ENCODE measurements around the gene NIP7. TPM values are rescaled to one million over a fixed set of nuclear protein-coding genes. Genes with fewer than 3 reads are reported as not detected.

The NIP7 gene
- total and polyA plus RNA-seq, 2 of the 8 experiments (the other 6 are each of a cell fraction or from before 2014, with no cell fraction given): 14.5 to 52.2 TPM

- POLR2A ChIA-PET (ENCODE audit: partially characterized antibody): interaction anchor here (0.9 to 24.8 kb wide), 2 partner anchors 21 to 128 kb away, joined by 4 to 497 read pairs; partner anchors contain the start of genes COG8, NIP7, PDF and TMED6
- no peak overlapping the region for H3K56ac ChIP-seq (replicated peaks; ENCODE audit: insufficient read length, low read depth, low read length)
- H4K91ac ChIP-seq (replicated peaks; ENCODE audit: insufficient read length, low read length): no peak overlapping the region
- H3K27ac ChIP-seq (ENCODE audit: low read depth, low read length): no peak overlapping the region
- no peak overlapping the region for H2BK15ac ChIP-seq (ENCODE audit: low read length)
- H3K79me1 ChIP-seq (ENCODE audit: low read depth, low read length): no peaks in the 10 kb centered on the region; the same call in 1 of the 2 replicates
- H3K4me1 ChIP-seq (replicated peaks in 1 of 4; ENCODE audit: control insufficient read depth in 3 of 4, insufficient read depth in 4 of 4, low read length in 3 of 4): peaks cover 0 to 4% (median 2%) of the 10 kb centered on the region in 4 experiments; a peak in 4 of 7 replicates
- no peaks in the 10 kb centered on the region for H3K27me3 ChIP-seq (replicated peaks in 1 of 4; ENCODE audit: control insufficient read depth in 3 of 4, extremely low read depth in 1 of 4, insufficient read depth in 3 of 4, low read length in 3 of 4)
- no peak overlapping the region for H3K4ac ChIP-seq (replicated peaks; ENCODE audit: insufficient read length, low read depth, low read length)
- no peak overlapping the region for H3K4me3 ChIP-seq (ENCODE audit: extremely low read depth in 1 of 4, insufficient read depth in 2 of 4, low read depth in 3 of 4, low read length in 4 of 4)
- H3K4me2 ChIP-seq (ENCODE audit: insufficient read depth in 1 of 2, low read depth in 2 of 2, low read length in 2 of 2): no peak overlapping the region
- no peaks in the 10 kb centered on the region for H3K9me3 ChIP-seq (ENCODE audit: insufficient read depth in 2 of 2, low read depth in 1 of 2, low read length in 1 of 2)
- H4K8ac ChIP-seq (ENCODE audit: extremely low read depth, insufficient read depth, low read length): no peak overlapping the region
- H3K9ac ChIP-seq (replicated peaks in 1 of 4; ENCODE audit: extremely low read depth in 1 of 4, low read depth in 3 of 4, low read length in 3 of 4): no peak overlapping the region
- CTCF ChIA-PET (ENCODE audit: partially characterized antibody): interaction anchor here (1.4 kb wide), 1 partner anchor 24 kb away, joined by 4 read pairs; no protein-coding TSS in a partner anchor
- H2AK5ac ChIP-seq (ENCODE audit: low read depth, low read length): no peak overlapping the region
- no peak overlapping the region for H2BK20ac ChIP-seq (ENCODE audit: low read length)
- no peak overlapping the region for H3K14ac ChIP-seq (ENCODE audit: insufficient read length)
- peaks cover 3% of the 10 kb centered on the region; the same call in 1 of the 2 replicates for H3K23me2 ChIP-seq (ENCODE audit: low read depth, low read length)
- no peak overlapping the region for H2BK120ac ChIP-seq (replicated peaks; ENCODE audit: low read depth, low read length)
- no peak overlapping the region for H2BK5ac ChIP-seq (ENCODE audit: low read depth, low read length)
- no peak overlapping the region for H4K5ac ChIP-seq (ENCODE audit: insufficient read length, low read depth, low read length)
- H3K23ac ChIP-seq (ENCODE audit: insufficient read length): no peak overlapping the region
- 89% methylated on average over 30 of the region's 30 CpGs; no CpG with 5 or more reads in 1 of the 2 experiments for WGBS, 2 experiments (ENCODE audit: extremely low coverage in 1 of 2, insufficient coverage in 1 of 2, insufficient read length in 1 of 2, insufficient replicate concordance in 2 of 2, low coverage in 1 of 2, low lambda C conversion rate in 2 of 2, missing lambda C conversion rate in 1 of 2)
- H2AFZ ChIP-seq (ENCODE audit: low read length): no peak overlapping the region
- no peak for DNase-seq (ENCODE audit: low read depth in 1 of 2, low spot score in 2 of 2)
- H2BK12ac ChIP-seq (ENCODE audit: low read depth, low read length): no peak overlapping the region
- peaks cover 0 to 15% of the 10 kb centered on the region in 2 experiments; a peak in 1 of 4 replicates for H3K79me2 ChIP-seq (ENCODE audit: control insufficient read depth in 1 of 2, insufficient read depth in 2 of 2, low read length in 2 of 2)
- H3K36me3 ChIP-seq (ENCODE audit: control insufficient read depth in 2 of 4, insufficient read depth in 4 of 4, low read length in 3 of 4): peaks cover 16 to 32% (median 29%) of the 10 kb centered on the region in 4 experiments
- no peak overlapping the region for H3K18ac ChIP-seq (ENCODE audit: extremely low read depth, low read length)
- FAIRE-seq: no peak
- peaks cover 6 to 18% of the 10 kb centered on the region in 2 experiments for H4K20me1 ChIP-seq (replicated peaks in 1 of 2; ENCODE audit: control insufficient read depth in 1 of 2, insufficient read depth in 2 of 2, low read length in 2 of 2)
- TF ChIP-seq CREB1 (IDR thresholded peaks at IDR 0.05) (no peak), SRF (IDR thresholded peaks at IDR 0.05; ENCODE audit: low read depth, low read length) (no peak), RFX5 (IDR thresholded peaks at IDR 0.05; ENCODE audit: borderline replicate concordance, low read depth, low read length) (no peak), YY1 (IDR thresholded peaks at IDR 0.05; ENCODE audit: low read depth, low read length) (no peak), ASH2L (IDR thresholded peaks at IDR 0.05; ENCODE audit: low read length) (no peak), CHD2 (IDR thresholded peaks at IDR 0.05; ENCODE audit: low read length) (no peak), PHF8 (conservative IDR thresholded peaks at IDR 0.05; ENCODE audit: low read depth, low read length) (no peak), BACH1 (IDR thresholded peaks at IDR 0.05; ENCODE audit: low read length) (no peak), CBX8 (IDR thresholded peaks at IDR 0.05; ENCODE audit: borderline replicate concordance, low read depth, low read length) (no peak), POLR2AphosphoS5 (IDR thresholded peaks at IDR 0.05; ENCODE audit: low read depth, low read length) (no peak), TAF1 (IDR thresholded peaks at IDR 0.05; ENCODE audit: low read depth, low read length) (no peak), CBX5 (IDR thresholded peaks at IDR 0.05; ENCODE audit: low read depth, low read length) (no peak)
Measured at GRCh38 chr16:69315486-69316311, 23.9 kb upstream of the NIP7 start.
